OCI-LY3 (cell line): Measurements from ENCODE around the gene DSCAM.

Experiments used
- H2AFZ ChIP-seq: fragments of 200-600, 300-600 bp; shearing (Covaris generic); 2 replicates; pipeline ENCODE4 v1.6.0; 2014; ENCODE audit warnings: antibody characterized with exemption, low read depth, low read length
- H3K27ac ChIP-seq: fragments of 200-600, 300-600 bp; sonication (generic); 2 replicates; pipeline ENCODE4 v1.5.1; 2014; ENCODE audit warnings: mild to moderate bottlenecking, low read length, moderate library complexity, mixed read lengths
- H3K27me3 ChIP-seq: fragments of 200-600, 300-600 bp; sonication (generic); 2 replicates; pipeline ENCODE4 v1.6.1; 2014; ENCODE audit warnings: low read depth, low read length, mixed read lengths
- H3K36me3 ChIP-seq: fragments of 200-600, 300-600 bp; sonication (generic); replicated peaks from 2 replicates; pipeline ENCODE3; 2014; ENCODE audit warnings: low read depth, low read length, mixed read lengths
- H3K4me1 ChIP-seq: fragments of 300-600, 200-600 bp; sonication (generic); 2 replicates; pipeline ENCODE4 v1.6.1; 2014; ENCODE audit warnings: low read length, mixed read lengths
- H3K4me2 ChIP-seq: fragments of 200-600, 300-600 bp; sonication (generic); 2 replicates; pipeline ENCODE4 v1.6.1; 2014; ENCODE audit warnings: low read length, mixed read lengths
- H3K4me3 ChIP-seq: fragments of 300-600, 200-600 bp; sonication (generic); 2 replicates; pipeline ENCODE4 v1.5.1; 2014; ENCODE audit warnings: antibody characterized with exemption, mild to moderate bottlenecking, low read length, moderate library complexity
- H3K79me2 ChIP-seq: fragments of 300-600, 200-600 bp; shearing (Covaris generic); 2 replicates; pipeline ENCODE4 v1.6.1; 2014; ENCODE audit warnings: mild to moderate bottlenecking, low read length, mixed read lengths
- H3K9ac ChIP-seq: fragments of 300-600, 200-600 bp; shearing (Covaris generic); 2 replicates; pipeline ENCODE4 v1.6.0; 2014; ENCODE audit warnings: mild to moderate bottlenecking, low read length, moderate library complexity
- H3K9me3 ChIP-seq: fragments of 200-600, 300-600 bp; shearing (Covaris generic); 2 replicates; pipeline ENCODE4 v1.6.1; 2014; ENCODE audit warnings: low read length, mixed read lengths; ENCODE audit not compliant: insufficient read depth
- H4K20me1 ChIP-seq: fragments of 200-600, 300-600 bp; sonication (generic); 2 replicates; pipeline ENCODE4 v1.6.1; 2016; ENCODE audit warnings: low read length, mixed read lengths; ENCODE audit not compliant: insufficient read depth
- EZH2phosphoT487 ChIP-seq: fragments of 200-600 bp; shearing (Covaris generic); IDR thresholded peaks from 2 replicates; pipeline ENCODE4 v1.6.1; 2018; ENCODE audit warnings: antibody characterized with exemption, mixed run types, low read depth
- TF ChIP-seq, protein P1 (sequence below): fragments of 200-600, 300-600 bp; sonication (generic); IDR thresholded peaks from 2 replicates; pipeline ENCODE4 v1.5.1; 2014; ENCODE audit warnings: antibody characterized with exemption, low read length, low read depth

The DSCAM gene

GRCh38 chr21:40129809-40130208, 717.1 kb downstream of the DSCAM start:
- no peak for TF ChIP-seq EZH2phosphoT487
- TF ChIP-seq, protein P1, sequence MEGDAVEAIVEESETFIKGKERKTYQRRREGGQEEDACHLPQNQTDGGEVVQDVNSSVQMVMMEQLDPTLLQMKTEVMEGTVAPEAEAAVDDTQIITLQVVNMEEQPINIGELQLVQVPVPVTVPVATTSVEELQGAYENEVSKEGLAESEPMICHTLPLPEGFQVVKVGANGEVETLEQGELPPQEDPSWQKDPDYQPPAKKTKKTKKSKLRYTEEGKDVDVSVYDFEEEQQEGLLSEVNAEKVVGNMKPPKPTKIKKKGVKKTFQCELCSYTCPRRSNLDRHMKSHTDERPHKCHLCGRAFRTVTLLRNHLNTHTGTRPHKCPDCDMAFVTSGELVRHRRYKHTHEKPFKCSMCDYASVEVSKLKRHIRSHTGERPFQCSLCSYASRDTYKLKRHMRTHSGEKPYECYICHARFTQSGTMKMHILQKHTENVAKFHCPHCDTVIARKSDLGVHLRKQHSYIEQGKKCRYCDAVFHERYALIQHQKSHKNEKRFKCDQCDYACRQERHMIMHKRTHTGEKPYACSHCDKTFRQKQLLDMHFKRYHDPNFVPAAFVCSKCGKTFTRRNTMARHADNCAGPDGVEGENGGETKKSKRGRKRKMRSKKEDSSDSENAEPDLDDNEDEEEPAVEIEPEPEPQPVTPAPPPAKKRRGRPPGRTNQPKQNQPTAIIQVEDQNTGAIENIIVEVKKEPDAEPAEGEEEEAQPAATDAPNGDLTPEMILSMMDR = no peak
- no peaks in the 10 kb centered on the region for H3K79me2 ChIP-seq
- H3K4me1 ChIP-seq = no peaks in the 10 kb centered on the region
- no peak overlapping the region for H2AFZ ChIP-seq
- H3K4me2 ChIP-seq = no peak overlapping the region
- H3K27ac ChIP-seq = no peak overlapping the region
- no peaks in the 10 kb centered on the region for H3K9me3 ChIP-seq
- no peaks in the 10 kb centered on the region for H3K36me3 ChIP-seq
- no peak overlapping the region for H3K4me3 ChIP-seq
- H4K20me1 ChIP-seq = no peaks in the 10 kb centered on the region
- H3K9ac ChIP-seq = no peak overlapping the region
- no peaks in the 10 kb centered on the region for H3K27me3 ChIP-seq

GRCh38 chr21:40128891-40129290, 718.1 kb downstream of the DSCAM start:
- Histone ChIP-seq H3K27me3 (no peaks in the 10 kb centered on the region), H4K20me1 (no peaks in the 10 kb centered on the region), H3K27ac (no peak overlapping the region), H3K4me2 (no peak overlapping the region), H3K79me2 (no peaks in the 10 kb centered on the region), H3K4me1 (no peaks in the 10 kb centered on the region), H2AFZ (no peak overlapping the region), H3K4me3 (no peak overlapping the region), H3K9me3 (no peaks in the 10 kb centered on the region), H3K9ac (no peak overlapping the region), H3K36me3 (no peaks in the 10 kb centered on the region)
- TF ChIP-seq EZH2phosphoT487 = no peak
- TF ChIP-seq, protein P1 = no peak

- H3K9me3 ChIP-seq = no peaks in the 10 kb centered on the region
- no peaks in the 10 kb centered on the region for H3K79me2 ChIP-seq
- H3K9ac ChIP-seq = no peak overlapping the region
- no peak overlapping the region for H3K4me3 ChIP-seq
- no peaks in the 10 kb centered on the region for H3K36me3 ChIP-seq
- H3K4me1 ChIP-seq = no peaks in the 10 kb centered on the region
- H3K27ac ChIP-seq = no peak overlapping the region
- no peaks in the 10 kb centered on the region for H3K27me3 ChIP-seq
- no peak for TF ChIP-seq EZH2phosphoT487
- TF ChIP-seq, protein P1 = peak; percentile 53
- no peak overlapping the region for H3K4me2 ChIP-seq
- no peaks in the 10 kb centered on the region for H4K20me1 ChIP-seq
- H2AFZ ChIP-seq = no peak overlapping the region
Measured at GRCh38 chr21:40120940-40121575, 725.9 kb downstream of the DSCAM start.

- H3K9ac ChIP-seq = no peak overlapping the region
- no peaks in the 10 kb centered on the region for H3K9me3 ChIP-seq
- H3K27me3 ChIP-seq = no peaks in the 10 kb centered on the region
- H3K36me3 ChIP-seq = no peaks in the 10 kb centered on the region
- H3K4me3 ChIP-seq = no peak overlapping the region
- no peak for TF ChIP-seq EZH2phosphoT487
- TF ChIP-seq, protein P1 = no peak
- H3K79me2 ChIP-seq = no peaks in the 10 kb centered on the region
- no peak overlapping the region for H2AFZ ChIP-seq
- H4K20me1 ChIP-seq = no peaks in the 10 kb centered on the region
- H3K4me1 ChIP-seq = no peaks in the 10 kb centered on the region
- no peak overlapping the region for H3K27ac ChIP-seq
- no peak overlapping the region for H3K4me2 ChIP-seq
Measured at GRCh38 chr21:40118527-40118926, 728.4 kb downstream of the DSCAM start.
